Activated T-helper 1 cell treated with anti-CD3 and anti-CD28 coated beads, Interleukin-2, amount 50 U/mL, for 16 hours (primary cell): ENCODE measurements around the gene GATD1.

Source experiments
- DNase-seq, 2 donors: peaks; one replicate each; pipeline ENCODE4 v3.0.0-alpha.2; 2020; ENCODE audit warnings: low read depth in 1 of 2, low spot score in 1 of 2

The GATD1 gene

DNA sequence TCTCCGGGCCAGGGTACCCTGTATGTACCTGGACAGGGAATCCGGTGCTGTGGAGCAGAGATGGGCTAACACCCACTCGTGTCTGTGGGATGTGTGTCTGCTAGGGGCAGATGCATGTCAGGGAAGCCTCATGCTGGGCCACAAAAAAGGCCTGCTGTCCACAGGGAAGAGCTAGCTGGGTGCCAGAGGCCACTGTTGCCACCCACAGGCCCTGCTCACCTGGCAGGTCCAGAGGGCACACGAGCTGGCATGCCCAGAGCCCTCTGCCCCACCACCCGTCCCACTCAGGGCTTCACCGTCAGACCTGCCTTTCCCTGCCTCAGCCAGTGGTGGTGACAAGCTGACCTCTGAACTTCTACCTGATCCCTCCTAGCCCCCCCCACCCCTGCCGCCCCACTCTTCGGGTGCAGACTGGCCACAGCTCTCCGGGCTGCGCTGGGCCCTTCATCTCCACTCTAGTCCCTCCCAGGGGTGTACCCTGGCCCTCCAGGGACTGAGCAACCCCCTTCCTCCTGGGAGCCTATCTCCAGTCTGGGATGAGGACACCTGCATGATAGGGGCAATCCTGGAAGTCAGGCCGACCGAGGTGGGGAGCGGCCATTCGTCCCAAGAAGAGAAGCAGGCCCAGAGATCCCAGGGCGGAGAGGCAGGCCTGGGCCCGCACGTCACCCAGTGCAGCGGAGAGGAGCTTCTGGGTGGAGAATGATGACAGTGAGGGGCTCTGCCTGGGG lies 19.4 kb upstream of the GATD1 start:
- DNase-seq, result no peak

DNA sequence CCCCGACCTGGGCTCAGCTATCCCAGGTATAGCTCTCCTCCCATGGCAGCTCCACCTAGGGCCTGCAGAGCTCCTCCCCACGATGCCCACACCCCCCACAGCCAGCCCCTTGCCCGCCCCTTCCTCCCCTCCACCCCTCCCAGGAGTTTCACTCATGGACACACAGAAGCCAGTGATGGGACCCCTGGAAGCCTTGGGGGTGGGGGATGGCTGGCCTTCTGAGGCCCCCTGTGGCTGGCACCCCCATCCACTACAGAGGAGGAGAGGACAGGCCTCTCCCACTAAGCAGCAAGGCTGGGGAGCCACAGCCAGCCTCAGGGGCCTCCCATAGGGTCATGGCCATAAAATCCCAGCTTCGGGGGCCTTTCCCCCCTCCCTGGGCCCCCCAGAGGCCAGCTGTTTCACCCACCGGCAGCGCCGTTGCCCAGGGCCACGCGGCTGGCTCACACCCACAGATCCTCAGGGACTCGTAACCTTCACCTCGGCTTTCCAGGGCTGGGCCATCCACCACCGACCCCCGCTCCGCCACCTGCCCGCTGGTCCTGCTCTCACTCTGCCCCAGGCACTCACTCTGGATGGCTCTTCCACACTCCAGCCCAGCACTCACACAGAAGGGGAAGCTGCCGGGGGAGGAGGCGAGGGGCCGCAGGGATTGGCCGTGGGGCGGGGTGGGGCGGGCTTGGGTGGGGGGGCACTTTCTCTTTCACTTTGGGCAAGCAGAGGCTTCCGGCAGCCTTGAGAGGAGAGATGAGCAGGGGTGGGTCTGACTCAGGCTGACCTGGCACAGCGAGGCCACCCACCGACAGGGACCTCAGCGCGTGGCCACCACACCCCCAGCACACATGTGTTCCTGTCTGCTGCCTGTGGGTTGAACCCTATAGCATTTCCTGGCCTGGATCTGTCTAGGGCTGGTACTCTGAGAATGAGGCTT lies 18.6 kb upstream of the GATD1 start:
- peak; percentile 44 to 67 for DNase-seq

DNA sequence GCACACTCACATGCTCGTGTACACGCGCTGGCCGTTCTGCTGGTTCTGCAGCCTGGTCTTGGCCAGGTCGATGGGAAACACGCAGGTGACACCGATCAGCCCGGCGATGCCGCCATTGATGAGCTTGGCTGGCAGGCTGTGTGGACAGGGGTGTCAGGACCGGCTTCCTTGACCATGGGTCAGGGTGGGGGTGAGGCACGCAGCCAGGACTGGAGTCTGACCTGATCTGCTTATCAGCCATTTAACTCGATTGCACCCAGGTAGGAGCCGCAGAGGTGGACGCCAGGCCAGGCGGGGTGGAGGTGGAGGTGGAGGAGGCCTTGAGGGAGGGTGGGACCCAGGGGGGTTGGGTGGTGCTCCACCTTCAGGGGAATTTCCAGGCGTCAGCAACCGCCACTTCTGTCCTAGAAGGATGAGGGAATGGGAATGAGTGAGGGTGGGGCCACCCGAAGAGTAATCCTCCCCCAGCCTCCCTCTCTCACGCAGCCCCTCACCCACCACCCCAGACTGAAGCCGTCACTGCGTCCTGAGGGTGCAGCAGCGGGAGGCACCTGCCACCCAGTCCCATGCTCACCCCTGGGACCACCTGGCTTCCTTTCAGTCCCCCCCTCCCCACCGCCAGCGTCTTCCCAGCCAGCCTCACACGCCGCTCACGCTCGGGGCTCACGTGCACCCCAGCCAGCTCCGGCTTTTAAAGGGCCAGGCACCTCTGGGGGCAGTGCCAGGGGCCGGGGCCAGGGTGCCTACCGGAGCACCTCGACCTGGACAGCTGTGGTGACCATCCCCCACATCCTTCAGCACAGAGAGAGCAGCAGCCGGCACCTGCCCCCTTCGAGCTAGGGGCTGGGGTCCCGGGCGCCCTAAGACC lies 17.7 kb upstream of the GATD1 start:
- DNase-seq, result no peak

DNA sequence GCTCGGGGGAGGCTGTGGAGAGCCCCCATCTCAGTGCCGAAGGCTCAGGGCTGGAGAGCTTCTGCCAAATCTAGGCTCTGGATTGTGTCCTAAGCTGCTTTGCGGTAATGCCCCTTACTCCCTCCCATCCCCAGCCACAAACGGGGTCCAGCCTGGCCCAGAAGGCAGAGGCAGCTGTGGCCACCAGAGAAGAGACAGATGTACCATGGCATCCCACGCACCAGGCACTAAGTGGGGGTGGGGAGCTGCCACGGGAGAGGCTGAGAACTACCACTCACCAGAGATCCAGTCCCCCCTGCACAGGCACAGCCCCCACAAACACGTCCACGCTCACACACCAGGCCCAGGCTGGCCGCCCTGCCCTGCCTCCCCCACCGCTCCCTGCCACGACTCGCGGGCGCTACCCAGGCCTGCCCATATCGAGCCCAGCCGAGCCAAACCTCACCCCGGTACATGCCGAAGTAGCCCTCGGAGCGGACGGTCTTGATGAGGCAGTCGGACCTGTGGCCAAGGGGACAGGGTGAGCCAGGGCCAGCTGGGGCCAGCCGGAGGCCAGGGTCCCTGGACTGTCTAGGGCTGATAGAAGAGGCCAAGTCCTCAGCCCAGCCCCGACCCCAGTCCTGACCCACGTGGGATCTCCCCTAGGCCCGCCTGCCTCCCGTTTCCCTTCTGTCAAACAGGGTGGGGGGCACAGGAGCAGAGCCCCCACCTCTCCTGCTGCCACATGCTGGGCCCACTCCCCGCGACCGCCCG lies 16.9 kb upstream of the GATD1 start:
- no peak for DNase-seq

DNA sequence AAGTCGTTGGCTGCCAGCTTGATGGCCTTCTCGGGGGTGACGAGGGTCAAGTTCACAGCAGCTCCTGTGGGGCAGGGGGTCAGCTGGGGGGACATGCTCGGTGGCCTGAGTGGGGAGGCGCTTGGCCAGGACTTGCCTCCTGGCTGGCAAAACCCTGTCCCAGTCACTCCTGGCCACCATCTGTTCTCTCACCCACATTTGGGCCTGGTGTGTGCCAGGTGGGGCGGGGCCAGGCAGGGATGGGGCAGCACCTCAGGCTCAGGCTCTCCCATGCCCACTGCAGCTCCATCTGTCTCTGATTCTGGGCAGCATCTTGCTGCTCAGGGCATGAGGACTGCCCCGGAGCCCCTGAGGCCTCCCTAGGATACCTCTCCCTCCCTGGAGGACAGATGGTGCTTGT lies 16.3 kb upstream of the GATD1 start:
- no peak for DNase-seq

DNA sequence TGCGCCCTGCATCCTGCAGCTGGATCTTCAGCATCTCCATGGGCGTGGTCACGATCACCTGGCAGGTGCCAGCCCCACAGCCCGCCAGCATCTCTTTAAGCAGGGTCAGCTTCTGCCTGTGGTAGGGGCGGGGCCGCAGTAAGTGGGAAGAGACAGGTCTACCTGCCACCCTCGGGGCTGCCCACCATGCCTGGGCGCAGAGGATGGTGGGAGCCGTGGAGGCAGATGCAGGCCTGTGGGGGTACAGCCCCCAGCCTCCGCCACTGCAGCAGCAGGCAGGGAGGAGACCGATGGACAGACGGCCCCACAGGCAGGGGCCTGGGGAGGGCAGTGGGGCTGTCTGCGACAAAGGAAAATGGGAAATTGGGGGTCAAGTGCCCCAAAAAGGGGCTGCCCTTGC lies 15.6 kb upstream of the GATD1 start:
- DNase-seq, result no peak

DNA sequence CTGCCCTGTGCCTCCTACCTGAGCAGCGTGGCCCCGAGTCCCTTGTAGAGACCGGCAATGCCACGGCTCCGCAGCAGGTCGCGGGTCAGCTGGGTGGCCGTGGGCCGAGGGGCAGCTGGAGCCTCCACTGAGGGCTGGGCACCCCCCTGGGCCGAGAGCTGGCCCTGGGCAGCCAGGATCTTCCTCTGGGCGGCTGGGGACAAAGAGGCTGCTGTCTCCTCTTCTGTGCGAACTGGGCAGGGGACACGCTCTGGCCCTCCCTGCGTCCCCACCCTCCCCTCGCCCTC lies 15.2 kb upstream of the GATD1 start:
- DNase-seq, result no peak

DNA sequence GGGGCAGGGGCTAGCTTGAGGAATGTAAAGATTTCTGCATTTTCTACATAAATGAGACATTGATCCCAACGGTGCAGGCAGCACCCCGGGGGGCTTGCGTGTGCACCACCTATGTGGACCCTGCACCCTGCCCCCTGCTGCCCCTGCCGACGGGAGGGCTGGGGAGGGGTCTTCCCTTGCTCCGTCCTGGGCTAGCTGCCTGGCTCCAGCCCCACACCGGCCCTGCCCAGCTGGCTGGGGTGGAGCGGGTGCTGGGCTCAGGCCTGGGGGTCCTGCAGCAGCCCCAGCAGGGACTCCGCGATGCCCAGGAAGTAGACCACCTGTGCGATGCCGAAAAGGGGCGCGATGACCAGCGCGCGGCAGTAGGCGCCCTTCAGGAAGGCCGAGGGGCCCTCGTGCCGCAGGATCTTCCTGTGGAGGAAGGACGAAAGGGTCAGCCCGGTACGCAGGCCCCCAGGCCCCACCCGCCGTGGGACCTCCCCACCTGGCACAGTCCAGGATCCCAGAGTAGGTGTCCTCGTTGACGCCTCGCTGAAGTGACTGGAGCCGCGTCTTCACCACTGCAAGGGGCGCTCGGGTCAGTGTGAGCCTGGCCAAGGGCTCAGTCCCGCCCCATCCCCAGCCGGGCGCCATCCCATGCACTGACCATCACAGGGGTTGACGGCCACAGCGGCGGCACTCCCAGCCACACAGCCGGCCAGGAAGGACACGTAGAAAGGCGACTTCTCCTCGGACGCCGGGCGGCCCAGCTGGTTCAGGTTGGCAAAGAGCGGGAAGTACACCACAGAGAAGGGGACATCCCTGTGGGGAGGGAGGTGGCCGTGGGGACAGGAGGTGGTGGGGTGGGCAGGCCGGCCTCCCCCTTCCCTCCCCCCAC lies 14.6 kb upstream of the GATD1 start:
- DNase-seq, result no peak

DNA sequence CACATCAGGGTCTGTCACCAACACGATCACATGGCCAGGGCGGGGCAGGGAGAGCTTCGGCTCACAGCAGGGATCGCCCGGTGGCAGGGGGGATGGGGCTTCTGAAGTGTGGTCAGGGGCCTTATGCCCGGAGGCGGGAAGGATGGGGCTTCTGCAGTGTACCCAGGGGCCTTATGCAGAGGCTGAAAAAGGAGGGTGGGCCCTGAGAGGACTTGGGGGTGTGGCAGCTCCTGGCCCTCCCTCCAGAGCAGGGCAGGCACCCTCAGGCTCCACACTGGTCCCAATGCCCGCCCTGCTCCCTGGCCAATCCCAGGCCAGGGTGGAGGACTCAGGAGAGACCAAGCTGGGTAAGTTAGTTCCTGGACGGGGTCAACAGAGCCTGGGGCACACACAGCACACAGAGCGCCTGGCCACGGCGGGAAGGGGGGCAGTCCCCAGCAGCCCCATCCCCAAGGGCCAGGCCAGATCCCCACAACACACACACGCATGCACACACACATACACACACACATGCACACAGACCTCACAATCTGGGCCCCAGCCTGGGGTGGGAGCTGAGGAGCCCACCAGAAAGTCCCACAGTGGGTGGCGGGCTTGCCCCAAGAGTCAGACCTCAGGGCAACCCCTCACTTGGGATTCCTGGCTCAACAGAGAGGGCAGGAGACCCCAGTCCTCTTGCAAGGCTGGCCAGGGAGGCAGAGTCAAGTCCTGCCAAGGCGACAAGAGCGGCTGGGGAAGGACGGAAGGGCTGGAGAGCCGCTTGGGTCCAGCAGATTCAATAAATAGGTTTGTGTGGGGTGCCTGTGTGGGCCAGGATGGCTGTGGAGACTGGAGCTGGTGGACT lies 13.7 kb upstream of the GATD1 start:
- DNase-seq, result no peak

DNA sequence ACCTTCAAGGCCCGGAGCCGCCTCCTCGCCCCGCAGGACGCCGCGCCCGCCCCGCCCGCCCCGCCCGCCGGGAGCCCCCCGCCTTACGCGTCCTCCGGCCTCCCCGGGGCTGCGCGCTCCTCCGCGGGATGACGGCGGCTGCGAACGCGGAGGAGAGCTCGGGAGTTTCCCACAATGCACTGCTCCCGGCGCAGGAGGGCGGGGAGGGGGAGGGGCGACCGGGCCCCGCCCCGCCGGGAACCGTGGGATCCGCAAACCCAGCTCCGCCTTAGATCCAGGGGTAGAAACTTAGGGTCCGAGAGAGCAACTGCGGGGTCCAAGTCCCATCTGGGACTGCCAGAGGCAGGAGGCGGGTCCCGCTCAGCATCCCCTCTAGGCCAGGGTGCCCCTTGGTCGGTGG lies 12.7 kb upstream of the GATD1 start, which contains the start of gene CEND1:
TSS of gene CEND1 (minus strand) at position 148 of the 400 bp plus-strand sequence. CDS start 1,514 bp downstream, outside the sequence.
- no peak for DNase-seq

DNA sequence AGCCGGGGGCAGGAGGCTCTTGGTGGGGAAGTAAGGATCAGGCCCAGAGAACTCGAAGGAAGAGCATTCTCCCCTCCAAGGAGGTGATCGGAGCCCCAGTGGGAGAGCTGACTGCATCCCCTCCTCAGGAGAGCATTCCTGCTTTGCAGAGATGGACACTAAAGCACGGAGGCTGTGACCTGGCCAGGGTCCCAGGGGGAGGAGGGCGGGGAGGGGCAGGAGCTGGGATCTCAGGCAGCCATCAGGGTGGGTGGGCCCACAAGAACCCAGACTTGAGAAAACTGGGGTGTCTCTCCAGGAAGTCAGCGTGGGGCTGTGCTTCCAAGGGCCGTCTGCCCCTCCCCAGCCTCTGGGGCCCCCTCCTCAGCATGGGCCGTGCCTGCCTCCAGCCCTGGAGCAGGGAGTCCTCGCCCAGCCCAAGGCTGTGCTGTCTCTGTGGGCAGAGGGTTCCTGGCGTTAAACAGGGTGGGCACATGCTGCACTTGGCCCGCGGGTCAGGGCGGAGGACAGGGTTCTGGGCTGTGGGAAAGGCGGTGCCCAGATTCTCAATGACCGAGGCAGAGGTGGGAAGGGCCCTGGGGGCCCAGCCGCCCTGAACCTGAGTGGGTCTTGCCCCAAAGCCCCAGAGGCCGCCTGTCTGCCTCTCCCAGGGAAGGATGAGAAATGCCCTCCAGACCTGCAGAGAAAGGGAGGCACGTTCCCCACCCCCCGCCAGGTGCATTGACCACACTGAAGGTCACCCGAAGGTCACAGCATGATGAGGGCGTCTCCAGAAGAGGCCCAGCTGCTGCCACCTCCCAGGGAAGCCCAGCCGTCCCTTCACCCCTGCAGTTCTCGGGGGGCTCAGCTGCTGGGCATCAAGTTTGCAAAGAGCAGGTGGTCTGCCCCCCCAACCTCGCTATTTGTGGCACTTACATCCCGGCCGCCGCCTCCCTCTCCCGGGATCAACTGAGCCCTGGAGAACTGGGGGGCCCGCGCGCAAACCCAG lies 12.0 kb upstream of the GATD1 start:
- DNase-seq, result no peak

DNA sequence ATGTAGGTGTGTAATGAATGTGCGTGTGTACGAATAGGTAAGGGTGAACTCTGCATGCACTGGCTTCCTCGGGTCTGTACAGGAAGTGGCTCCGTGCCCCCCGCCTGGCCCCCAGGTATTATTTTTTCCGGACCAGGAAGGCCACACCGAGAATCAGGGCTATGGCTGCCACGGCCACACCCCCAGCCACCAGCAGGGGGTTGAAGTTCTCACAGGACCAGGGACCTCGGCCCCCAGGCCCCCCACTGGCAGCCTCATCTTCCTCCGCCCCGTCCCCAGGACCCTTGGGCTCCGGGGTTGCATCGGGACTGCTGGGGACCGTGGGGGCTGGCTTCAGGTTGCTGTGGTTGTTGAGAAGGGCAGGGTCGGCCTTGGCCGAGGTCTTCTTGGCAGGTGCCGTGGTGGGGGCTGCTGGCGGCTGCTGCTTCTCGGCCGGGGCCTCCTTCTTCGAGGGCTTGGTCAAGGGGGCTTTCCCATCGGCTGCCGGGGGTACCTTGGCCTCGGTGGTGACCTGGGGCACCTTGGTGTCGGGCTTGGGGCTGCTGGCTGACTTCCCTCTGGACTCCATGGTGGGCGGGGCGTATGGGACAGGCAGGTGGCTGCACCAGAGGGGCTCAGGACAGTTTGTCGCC lies 10.8 kb upstream of the GATD1 start:
- no peak for DNase-seq

DNA sequence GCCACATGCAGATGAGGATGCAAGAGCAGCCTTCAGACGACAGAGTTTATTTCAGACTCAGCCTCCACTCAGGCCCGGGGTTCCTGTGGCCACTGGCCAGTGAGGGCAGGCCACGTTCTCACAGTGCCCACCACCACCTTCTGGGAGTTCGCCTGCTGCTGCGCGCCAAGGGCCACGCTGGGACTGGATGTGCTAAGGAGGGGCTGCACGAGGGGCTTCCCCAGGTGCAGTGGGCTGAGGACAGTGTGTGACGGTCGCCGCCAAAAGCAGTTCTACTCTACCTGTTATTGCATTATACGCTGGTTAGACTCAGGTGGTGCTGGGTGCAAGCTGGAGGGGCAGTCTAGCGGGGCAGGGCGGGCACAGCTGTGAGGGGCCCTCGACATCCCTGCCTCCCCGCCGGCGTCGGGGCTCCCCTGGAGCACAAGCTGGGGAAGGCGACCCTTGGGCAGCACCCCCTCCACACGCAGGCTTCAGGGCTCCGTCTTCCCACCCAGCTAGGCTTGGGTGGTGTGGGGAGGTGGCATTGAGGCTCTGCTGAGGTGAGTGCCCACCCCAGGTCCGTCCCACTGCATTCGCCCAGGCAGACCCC lies 9.9 kb upstream of the GATD1 start:
- no peak for DNase-seq

DNA sequence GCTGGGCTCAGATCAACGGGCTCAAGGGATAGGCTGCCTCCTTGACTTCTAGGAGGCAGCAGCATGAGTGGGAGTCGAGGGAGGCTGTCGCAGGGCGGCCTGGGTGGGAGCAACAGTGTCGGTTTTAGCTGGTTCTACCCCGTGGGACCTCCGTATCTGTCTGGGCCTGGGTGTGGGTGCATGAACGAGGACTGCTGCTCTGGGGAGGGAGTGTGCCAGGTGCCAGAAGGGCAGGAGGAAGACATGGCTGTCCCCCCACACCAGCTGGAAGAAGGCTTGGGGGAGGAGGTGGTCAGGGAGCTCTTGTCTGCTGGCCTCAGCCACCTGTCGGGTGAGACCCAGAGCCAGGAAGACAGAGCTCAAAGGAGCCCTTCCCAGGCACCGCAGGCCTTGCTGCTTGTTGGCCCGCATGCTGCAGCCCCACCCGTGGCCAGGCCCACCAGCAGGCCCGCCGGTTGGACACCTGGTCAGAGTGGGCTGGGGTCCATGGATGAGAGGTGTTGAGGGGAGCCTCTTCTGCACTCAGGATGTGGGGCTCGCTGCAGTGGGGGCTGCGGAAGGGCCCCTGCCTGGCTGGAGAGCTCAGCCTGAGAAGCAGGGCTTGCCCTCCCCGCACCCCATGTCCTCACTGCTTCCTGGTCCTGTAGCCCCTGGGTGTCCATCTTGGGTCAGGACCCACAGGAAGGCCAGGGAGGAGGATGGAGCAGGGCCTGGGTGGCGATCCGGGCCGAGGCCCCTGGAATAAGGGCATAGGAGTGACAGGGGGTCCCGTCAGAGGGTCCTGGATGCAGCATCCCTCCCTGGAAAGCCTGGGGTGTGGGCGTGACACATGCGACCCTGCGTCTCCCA lies 9.2 kb upstream of the GATD1 start:
- no peak for DNase-seq

DNA sequence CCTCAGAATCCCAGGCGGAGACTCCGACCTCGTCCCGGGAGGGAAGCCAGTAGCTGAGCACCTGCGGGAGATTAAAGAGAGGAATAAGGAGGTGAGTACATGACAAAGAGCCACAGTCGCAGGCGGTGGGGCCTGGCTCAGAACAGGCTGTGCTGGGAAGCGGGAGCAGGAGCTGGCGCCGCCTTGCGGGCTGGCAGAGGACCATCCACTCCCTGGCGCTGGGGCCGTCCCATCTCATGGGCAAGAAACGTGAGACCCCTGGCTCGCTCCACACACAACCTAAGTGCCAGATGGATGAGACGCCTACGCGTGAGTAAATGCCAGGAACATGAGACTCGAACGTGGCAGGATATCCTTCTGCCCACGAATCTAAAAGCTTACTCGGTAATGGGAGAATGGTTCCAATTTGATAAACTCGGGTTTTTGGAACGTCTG lies 6.3 kb upstream of the GATD1 start:
- no peak for DNase-seq
